ENCODE measurements around the gene OPRL1. TPM values are rescaled to one million over a fixed set of nuclear protein-coding genes. Genes with fewer than 3 reads are reported as not detected.

OPRL1 gene
- total RNA-seq, 1 experiment from 2014 or later, result 3.9 TPM

DNA sequence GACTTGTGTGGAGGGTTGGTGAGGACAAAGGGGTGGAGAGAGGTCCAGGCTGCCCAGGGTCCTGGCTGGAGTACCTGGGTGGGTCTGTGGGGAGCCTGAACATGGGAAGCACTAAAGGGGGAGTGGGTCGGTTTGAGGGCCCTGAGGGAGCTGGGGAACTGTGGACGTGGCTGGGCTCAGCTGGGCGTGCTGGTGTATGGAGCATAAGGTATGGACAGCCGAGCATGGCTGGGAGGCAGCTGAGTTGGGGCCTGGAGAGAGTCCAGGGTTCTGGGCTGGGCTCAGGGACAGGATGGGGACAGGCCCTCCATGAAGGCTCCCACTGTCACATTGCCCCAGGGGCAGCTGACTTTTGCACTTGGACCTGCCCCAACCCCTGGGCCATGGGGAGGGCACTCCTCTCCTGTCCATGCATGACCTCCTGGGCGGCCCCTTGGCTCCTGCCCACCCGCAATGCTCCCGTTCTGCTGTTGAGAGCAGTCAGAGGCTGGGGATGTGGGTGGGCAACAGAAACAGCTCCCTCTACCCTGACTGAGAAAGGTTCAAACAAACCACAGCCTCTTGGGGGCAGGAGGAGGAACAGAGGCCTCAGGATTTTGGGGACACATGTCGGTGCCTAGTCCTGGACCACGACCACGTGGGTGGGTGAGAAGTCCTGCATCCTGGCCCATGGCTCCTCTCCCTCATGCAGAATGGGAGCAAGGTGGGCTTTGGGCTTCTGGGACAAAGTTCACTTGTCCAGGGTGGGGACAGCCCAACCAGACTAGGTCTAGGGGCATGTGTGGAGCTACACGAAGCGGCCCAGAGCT lies 39.4 kb upstream of the OPRL1 start:
- DNase-seq, result no peak
- no peaks in the 10 kb centered on the region; the same call in 1 of the 2 replicates for H3K27me3 ChIP-seq
- H3K36me3 ChIP-seq, result no peaks in the 10 kb centered on the region
- no peaks in the 10 kb centered on the region for H3K9me3 ChIP-seq
- no peak overlapping the region for H3K4me3 ChIP-seq

DNA sequence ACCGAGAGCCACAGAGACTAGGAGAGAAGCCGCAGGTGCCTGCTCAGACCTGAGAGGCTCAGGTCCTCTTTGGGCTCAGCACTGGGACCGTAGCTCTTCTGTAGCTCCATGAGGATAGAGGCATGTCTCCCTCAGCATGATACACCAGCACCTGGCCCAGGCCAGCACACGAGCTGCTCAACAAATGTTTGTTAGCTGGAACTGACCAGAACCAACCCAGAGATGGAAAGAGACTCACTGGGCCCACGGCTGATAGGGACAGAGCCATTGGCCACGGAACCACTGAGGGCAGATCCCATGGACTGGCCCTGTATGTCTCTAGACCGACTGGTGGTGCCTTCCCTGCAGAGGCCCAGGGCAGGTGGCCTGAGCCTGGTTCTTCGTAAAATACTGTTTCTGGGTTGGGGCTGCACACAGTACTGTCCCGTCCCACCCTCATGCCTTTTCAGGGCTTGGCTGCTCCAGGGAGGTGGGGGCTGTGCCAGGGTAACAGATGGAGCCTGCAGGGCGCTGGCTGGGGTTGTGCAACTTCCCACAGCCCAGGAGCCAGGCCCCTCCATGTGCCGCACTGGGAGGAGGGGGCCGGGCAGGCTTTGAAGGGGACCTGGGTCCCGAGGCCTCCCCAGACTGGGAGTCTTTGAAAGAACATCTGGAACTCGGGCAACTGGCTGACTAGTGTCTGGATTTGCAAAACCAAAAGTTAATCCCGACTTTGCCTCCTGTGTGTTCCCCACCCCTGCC lies 38.7 kb upstream of the OPRL1 start:
- H3K27me3 ChIP-seq, result no peaks in the 10 kb centered on the region; the same call in 1 of the 2 replicates

DNA sequence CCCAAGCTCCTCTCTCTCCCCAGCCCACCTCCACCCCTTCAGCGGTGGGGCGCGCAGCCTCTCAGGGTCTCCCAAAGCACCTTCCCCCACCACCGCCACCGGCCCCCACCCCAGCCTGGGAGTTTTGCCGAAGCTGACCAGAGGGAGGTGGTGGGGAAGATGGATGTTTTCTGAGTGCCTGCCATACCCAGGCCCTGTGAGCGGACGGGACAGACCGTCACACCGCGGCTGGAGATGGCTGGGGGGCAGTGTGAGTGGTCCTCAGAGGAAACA lies 38.2 kb upstream of the OPRL1 start:
- no peaks in the 10 kb centered on the region; the same call in 1 of the 2 replicates for H3K27me3 ChIP-seq
- no peak for DNase-seq
- no peak overlapping the region for H3K4me3 ChIP-seq
- no peaks in the 10 kb centered on the region for H3K36me3 ChIP-seq
- no peaks in the 10 kb centered on the region for H3K9me3 ChIP-seq

More for the DNA sequence above, 38.7 kb upstream of the OPRL1 start:
- DNase-seq, result no peak
- no peaks in the 10 kb centered on the region for H3K9me3 ChIP-seq
- H3K4me3 ChIP-seq, result no peak overlapping the region
- no peaks in the 10 kb centered on the region for H3K36me3 ChIP-seq

DNA sequence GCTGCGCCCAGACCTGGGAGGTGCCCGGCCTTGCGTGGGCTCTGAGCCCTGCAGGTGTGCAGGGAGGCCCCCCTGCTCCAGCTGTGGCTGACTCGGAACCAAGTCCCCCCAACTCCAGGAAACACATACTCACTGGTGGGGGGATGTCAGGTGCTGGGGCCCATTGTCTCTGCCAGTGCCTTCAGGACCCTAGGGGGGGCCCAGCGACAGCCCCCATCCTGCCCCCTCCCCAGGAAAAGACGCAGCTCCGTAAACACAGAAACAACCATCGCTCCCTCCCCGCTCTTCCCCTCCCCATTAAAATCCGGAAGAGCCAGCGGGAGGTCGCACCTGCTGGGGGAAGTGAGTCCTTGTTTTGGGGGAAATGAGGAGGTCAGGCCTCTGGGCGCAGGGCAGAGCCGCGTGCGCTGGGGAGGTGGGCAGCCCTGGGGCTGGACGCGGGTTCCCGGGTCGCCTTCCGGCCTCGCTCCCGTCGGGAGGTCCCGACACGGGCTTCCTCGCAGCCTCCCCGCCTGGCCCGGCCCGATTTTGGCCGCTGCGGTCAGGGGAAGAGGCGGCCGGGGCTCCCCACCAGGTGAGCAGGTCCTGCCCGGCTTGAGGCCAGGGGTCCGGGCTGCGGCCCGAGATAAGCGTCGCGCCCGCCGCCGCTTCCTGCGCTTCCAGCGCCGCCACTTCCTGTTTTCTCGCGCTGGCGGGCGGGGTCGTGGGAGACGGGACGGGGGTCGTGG lies 37.7 kb upstream of the OPRL1 start:
- DNase-seq, result no peak
- H3K36me3 ChIP-seq, result no peaks in the 10 kb centered on the region
- no peaks in the 10 kb centered on the region; the same call in 1 of the 2 replicates for H3K27me3 ChIP-seq
- no peaks in the 10 kb centered on the region for H3K9me3 ChIP-seq
- H3K4me3 ChIP-seq, result no peak overlapping the region

DNA sequence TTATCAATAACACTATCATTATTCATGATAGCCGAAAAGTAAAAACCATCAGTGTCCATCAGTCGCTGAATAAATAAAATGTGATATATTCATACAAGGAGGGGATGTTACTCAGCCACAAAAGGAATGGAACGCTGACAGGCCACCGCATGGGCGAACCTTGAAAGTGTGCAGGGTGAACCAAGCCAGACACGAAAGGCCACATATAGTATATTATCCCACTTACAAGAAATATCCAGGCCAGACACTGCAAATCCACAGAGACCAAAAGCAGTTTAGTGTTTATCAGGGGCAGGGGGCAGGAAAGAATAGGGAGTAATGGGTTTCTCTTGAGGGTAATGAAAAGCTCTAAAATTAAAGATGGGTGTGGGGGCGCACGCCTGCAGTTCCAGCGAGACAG lies 36.1 kb upstream of the OPRL1 start:
- no peak for DNase-seq
- no peak overlapping the region for H3K4me3 ChIP-seq
- H3K27me3 ChIP-seq, result no peaks in the 10 kb centered on the region; the same call in 1 of the 2 replicates
- no peaks in the 10 kb centered on the region for H3K9me3 ChIP-seq
- no peaks in the 10 kb centered on the region for H3K36me3 ChIP-seq

DNA sequence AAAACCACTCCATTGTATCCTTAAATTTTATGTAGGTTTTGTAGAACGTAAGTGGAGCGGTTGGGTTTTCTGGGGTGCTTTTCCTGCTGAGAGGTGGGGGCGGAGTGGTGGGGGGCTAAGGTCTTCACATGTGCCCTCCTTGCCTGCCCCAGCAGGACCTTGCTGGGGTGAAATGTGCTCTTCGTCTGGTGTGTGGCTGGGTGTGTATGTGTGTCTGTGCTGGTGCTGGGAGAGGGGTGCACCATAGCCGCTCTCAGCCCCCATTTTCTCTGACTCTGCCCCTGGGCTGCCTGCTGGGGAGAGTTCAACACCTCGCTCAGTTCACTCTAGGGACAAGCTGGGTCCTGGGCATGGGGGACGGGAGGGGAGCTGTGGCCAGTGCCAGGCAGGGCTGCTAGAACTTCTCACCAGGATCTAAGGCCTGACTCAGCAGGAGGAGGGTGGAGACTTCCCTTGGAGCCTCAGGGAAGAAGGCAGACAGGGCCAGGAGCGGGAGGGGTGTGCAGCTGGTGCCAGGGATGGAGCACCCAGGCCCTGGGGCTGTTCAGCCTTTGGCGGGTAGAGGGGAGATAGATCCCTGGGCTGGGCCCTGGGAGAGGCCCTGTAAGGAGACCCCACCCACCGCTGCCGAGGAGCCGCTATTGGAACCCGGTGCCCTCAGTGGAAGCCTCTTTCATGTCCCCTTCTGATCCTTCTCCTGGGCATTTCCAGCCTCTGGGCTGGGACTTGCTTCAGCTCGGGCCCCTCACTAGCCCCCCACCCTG lies 35.2 kb upstream of the OPRL1 start:
- no peaks in the 10 kb centered on the region for H3K9me3 ChIP-seq
- peak; percentile 91 for DNase-seq
- no peaks in the 10 kb centered on the region; the same call in 1 of the 2 replicates for H3K27me3 ChIP-seq
- H3K36me3 ChIP-seq, result no peaks in the 10 kb centered on the region
- no peak overlapping the region for H3K4me3 ChIP-seq

DNA sequence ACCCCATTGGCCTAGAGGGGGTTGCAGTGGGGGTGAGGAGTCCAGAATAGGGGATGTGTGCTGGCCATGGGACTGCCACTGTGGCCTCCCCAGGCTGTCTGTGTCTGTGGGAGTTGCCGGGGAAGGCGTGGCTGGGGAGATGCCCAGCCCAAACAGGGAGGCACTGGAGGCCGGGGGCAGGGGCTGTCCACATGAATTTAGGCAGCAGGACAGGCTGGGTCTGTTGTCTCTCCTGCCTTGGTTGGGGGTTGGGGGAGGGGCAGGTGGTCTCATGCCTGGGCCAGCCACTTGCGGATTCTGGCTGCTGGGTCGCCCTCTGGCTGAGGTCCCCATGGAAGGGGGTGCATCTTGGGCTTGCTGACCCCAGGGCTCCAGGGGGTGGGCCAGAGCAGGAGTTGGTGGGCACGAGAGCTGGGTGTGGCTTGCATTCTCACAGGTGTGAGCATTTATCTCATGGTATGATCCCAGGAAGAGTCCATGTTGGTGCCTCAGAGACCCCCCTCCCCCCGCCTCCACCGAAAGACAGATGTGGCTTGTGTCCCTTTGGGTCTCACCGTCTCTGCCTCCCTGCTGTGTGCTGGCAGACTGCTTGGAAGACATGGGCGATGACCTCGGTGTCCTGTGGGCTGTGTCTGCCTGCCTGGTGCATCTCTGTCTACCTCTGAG lies 34.4 kb upstream of the OPRL1 start:
- peak; percentile 41 for DNase-seq

DNA sequence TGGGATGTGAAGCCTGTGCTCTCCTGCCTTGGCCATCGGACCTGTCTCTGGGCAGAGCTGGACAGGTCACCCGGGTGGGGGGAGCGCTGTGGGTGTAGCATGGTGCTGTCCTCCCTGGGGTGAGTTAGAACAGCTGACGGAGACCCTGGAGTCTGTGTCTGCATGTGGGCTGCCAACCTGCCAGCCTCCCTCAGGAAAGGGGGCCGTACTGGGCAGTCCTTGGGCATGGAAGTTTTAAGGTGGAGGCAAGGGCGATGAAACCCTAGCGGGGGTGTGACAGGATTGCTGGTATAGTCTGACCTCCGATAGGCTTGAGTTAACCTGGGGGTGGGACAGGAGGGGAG lies 32.9 kb upstream of the OPRL1 start:
- Histone ChIP-seq H3K36me3 (no peaks in the 10 kb centered on the region), H3K4me3 (no peak overlapping the region), H3K9me3 (no peaks in the 10 kb centered on the region), H3K27me3 (no peaks in the 10 kb centered on the region; the same call in 1 of the 2 replicates)
- DNase-seq, result no peak

More for the DNA sequence above, 34.4 kb upstream of the OPRL1 start:
- Histone ChIP-seq H3K4me3 (no peak overlapping the region), H3K27me3 (no peaks in the 10 kb centered on the region; the same call in 1 of the 2 replicates), H3K36me3 (no peaks in the 10 kb centered on the region), H3K9me3 (no peaks in the 10 kb centered on the region)

DNA sequence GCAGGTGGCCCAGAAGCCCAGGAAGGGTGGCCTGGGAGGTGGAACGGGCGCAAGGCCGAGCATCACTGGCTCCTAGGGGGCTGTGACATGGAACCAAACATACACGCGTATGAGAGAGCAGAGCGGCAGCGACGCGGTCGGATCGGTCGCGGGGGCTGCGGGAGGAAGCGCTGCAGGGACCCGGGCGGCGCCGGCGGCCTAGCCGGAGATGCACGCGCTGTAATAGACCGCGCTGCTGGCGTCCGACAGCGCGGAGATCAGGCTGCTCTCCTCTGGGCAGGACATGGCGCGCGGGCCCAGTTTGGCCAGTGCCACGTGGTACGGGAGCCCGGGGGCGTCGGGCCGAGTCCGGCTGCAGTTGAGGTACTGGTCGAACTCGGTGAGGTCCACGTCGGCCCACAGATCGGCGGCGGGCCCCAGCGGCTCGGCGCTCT lies 31.9 kb upstream of the OPRL1 start:
- no peaks in the 10 kb centered on the region for H3K9me3 ChIP-seq
- DNase-seq, result no peak
- H3K4me3 ChIP-seq, result no peak overlapping the region
- H3K27me3 ChIP-seq, result no peaks in the 10 kb centered on the region
- no peaks in the 10 kb centered on the region for H3K36me3 ChIP-seq

DNA sequence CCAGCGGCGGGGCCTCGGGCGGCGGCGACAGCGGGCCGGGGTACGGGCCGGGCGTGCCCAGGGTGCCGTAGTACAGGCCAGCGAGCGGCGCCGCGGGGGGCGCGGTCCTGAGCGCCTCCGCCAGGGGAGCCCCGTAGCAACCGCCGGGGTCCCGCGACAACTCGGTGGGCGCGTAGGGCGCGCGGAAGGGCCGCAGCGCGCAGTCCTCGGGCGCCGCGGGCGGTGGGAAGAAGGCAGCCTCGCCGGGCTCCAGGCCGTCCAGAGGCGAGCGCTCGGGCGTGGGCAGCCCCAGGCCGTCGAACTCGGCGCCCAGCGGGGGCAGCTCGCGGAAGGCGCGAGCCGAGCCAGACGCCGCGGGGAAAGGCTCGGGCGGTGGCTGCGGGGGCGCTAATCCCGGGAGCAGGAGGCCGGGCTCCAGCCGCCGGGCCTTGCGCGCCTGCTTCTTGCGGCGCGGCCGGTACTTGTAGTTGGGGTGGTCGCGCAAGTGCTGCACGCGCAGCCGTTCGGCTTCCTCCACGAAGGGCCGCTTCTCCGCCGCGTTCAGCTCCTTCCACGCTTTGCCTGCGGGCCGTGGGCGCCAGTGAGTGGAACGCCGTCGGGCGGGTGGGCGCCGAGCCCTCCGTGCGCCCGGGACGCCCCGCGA lies 31.4 kb upstream of the OPRL1 start:
- Histone ChIP-seq H3K36me3 (no peaks in the 10 kb centered on the region), H3K27me3 (no peaks in the 10 kb centered on the region)
- DNase-seq, result no peak

DNA sequence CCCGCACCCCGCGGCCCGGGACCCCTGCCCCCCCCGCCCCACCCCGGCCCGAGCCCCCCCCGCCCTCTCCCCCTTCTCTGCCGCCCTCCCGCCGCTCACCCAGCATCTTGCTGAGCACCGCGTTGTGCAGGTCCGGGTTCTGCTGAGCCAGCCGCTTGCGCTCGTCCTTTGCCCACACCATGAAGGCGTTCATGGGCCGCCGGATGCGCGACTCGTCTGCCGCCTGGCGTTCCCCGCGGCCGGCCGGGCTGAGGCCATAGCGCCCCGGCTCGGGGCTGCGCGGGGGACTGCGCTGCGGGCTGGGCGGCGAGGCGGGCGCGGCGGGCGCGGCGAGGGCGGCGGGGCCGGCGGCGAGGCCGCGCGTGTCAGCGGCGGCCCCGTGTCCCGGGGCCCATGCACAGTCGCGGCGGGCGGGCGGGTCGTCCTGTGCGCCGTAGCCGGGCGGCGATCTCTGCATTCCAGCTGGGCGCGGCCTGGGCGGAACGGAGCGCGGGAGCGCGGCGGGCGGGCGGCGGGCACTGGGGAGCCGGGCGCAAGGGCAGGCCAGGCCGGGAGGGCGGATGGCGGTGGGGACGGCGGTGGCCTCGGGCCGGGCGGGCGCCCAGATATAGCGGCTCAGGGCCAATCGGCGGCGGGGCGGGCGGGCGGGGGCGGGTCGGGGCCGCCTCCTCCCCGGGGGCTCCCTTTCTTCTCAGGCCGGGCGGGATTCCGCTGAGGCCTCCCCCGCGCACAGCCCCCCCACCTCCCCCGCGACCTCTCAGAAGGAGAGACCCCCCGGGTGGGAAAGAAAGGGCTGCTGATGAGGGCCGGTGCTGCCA lies 30.6 kb upstream of the OPRL1 start, which contains the start of gene SOX18:
Gene SOX18 (minus strand): TSS at position 580 of the 818 bp plus-strand sequence. CDS start 123 bp downstream, at position 457.
- Histone ChIP-seq H3K27me3 (no peaks in the 10 kb centered on the region), H3K4me3 (peak within 1 kb of the TSS; percentile 29; the same call in 1 of the 2 replicates), H3K9me3 (no peaks in the 10 kb centered on the region), H3K36me3 (no peaks in the 10 kb centered on the region)
- peak; percentile 63 for DNase-seq

More for the DNA sequence above, 31.4 kb upstream of the OPRL1 start:
- Histone ChIP-seq H3K4me3 (no peak overlapping the region; the same call in 1 of the 2 replicates), H3K9me3 (no peaks in the 10 kb centered on the region)

DNA sequence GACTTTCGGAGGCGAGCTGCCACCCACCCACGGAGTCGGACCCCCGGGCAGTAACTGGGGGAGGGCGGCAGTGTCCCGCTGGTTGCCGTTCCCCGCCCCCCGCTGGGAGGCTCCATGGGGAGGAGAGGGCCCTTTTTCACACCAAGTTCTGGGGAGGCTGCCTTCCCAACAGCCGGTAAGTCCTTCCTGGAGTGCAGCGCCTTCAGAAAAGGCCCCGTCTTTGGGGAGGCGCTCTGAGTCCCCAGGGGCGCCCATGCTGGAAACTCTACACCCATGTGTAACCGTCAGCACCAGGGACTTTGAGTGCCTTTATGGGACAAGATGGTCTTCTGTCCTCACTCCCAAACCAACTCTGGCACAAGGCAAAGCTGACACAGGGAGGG lies 30.0 kb upstream of the OPRL1 start:
- peak overlapping the region; percentile 29; the same call in 1 of the 2 replicates for H3K4me3 ChIP-seq
- no peaks in the 10 kb centered on the region for H3K36me3 ChIP-seq
- DNase-seq, result no peak
- no peaks in the 10 kb centered on the region for H3K9me3 ChIP-seq
- H3K27me3 ChIP-seq, result no peaks in the 10 kb centered on the region

DNA sequence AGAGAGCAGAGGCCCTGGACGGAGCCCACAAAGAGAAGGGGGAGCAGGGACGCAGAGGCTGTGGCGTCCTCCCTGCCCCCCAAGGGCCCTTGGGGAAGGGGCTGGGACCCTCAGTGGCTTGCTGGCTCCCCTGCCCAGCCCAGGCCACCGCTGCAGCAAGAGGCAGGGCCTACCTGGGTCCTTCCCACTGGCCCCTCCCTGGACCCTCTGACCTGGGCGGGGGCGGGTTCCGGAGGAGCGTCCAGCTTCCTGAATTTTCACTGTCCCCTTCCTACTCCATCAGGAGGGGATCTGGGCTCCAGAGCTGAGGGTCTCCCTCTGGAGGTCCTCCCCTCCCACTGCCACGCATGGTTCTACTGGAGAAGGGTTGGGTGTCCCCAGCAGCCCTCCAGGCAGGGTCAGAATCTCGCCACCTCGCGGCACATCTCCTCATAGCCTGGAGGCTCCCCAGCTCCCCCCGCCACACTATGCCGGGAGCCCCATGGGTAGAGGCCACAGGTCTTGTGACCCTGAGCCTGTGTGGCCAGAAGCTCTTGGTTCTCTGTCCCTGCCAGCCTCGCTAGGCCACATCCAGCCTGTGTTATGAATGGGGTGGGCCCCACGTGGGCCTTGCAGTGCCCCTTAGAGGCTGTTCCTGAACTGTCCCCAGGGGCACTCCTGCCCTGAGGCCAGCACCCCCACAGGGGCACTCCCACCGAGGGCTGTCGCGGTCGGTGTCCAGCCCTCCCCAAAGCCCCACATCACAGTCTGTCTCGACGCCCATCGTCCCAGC lies 29.4 kb upstream of the OPRL1 start:
- no peak overlapping the region for H3K4me3 ChIP-seq

DNA sequence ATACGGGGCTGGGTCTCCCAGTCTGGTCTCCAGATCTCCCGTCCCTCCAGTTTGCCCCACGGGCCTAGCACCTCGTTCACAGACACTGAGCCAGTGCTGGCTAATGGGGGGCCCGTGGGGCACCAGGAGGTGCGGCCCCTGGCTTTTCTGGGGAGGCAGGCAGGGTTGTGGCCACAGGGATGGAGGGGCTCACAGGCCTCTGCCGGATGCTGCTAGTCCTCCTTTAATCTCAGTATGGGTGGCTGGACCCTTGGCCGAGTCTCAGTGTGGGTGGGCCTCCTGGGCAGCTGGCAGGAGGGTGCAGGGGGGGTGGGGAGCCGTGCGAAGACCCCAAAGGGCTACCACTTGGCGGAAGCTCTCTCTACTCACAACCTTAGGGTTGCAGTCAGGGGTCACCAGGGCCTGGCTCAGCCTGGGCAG lies 28.8 kb upstream of the OPRL1 start:
- no peaks in the 10 kb centered on the region for H3K36me3 ChIP-seq
- H3K4me3 ChIP-seq, result no peak overlapping the region
- no peak for DNase-seq
- H3K9me3 ChIP-seq, result no peaks in the 10 kb centered on the region
- no peaks in the 10 kb centered on the region for H3K27me3 ChIP-seq

More for the DNA sequence above, 29.4 kb upstream of the OPRL1 start:
- Histone ChIP-seq H3K9me3 (no peaks in the 10 kb centered on the region), H3K27me3 (no peaks in the 10 kb centered on the region), H3K36me3 (no peaks in the 10 kb centered on the region)
- DNase-seq, result no peak
